IMR-90 (cell line): ENCODE measurements around the gene NKAIN2. TPM values are rescaled to one million over a fixed set of nuclear protein-coding genes. Genes with fewer than 3 reads are reported as not detected.

Source experiments
- ATAC-seq: fragments of 200-7000 bp; cut with Tn5 transposase; 2 replicates; pipeline ENCODE4 v1.9.1; 2020; ENCODE audit warnings: low read depth, mild to moderate bottlenecking, moderate library complexity
- BruUV-seq: library from RNA; stranded (reverse); fragments of 400-500 nt; replicated peaks from 2 replicates; lab custom pipeline; 2021; lab: Mats Ljungman, UMichigan
- CTCF ChIA-PET: fragments of 300-600 bp; formaldehyde crosslinking; extraction: SDS; loops from one replicate; lab custom pipeline; 2021; ENCODE audit warnings: antibody characterized with exemption; lab: Yijun Ruan, JAX
- POLR2A ChIA-PET: fragments of 300-600 bp; sonication (Branson Sonifier 250); formaldehyde crosslinking; loops from one replicate; lab custom pipeline; 2022; ENCODE audit warnings: antibody characterized with exemption; ENCODE audit not compliant: unreplicated experiment; lab: Charles Lee
- DNase-seq: peaks from one replicate; pipeline ENCODE4 v3.0.0; 2013
- H2AFZ ChIP-seq: replicated peaks from 2 replicates; pipeline ENCODE3; 2013; ENCODE audit warnings: low read length, mild to moderate bottlenecking; ENCODE audit not compliant: poor library complexity
- H2AK5ac ChIP-seq: 2 replicates; pipeline ENCODE4 v1.6.1; 2013; ENCODE audit warnings: low read depth, low read length, inconsistent platforms
- H2AK9ac ChIP-seq: replicated peaks from 2 replicates; pipeline ENCODE3; 2013; ENCODE audit warnings: mild to moderate bottlenecking, low read depth, low read length, moderate library complexity; ENCODE audit not compliant: poor library complexity
- H2BK120ac ChIP-seq: 2 replicates; pipeline ENCODE4 v1.6.1; 2013; ENCODE audit warnings: low read depth, low read length, inconsistent platforms
- H2BK15ac ChIP-seq: 3 replicates; pipeline ENCODE4 v1.6.1; 2013; ENCODE audit warnings: low read depth, low read length, inconsistent platforms
- H2BK20ac ChIP-seq: 2 replicates; pipeline ENCODE4 v1.6.1; 2013; ENCODE audit warnings: low read depth, mild to moderate bottlenecking, inconsistent platforms, low read length, moderate library complexity
- H2BK5ac ChIP-seq: 2 replicates; pipeline ENCODE4 v1.6.1; 2013; ENCODE audit warnings: mild to moderate bottlenecking, low read depth, low read length, inconsistent platforms; ENCODE audit not compliant: poor library complexity, severe bottlenecking
- H3K14ac ChIP-seq: replicated peaks from 2 replicates; pipeline ENCODE4 v1.6.1; 2013; ENCODE audit warnings: low read depth, low read length, inconsistent platforms
- H3K18ac ChIP-seq: 2 replicates; pipeline ENCODE4 v1.6.1; 2013; ENCODE audit warnings: low read depth, low read length, control low read depth
- H3K23ac ChIP-seq: 2 replicates; pipeline ENCODE4 v1.6.1; 2013; ENCODE audit warnings: low read depth, low read length, inconsistent platforms
- H3K27ac ChIP-seq: 2 replicates; pipeline ENCODE4 v1.5.1; 2013; ENCODE audit warnings: mild to moderate bottlenecking, control low read depth, low read length; ENCODE audit not compliant: insufficient read depth
- H3K27me3 ChIP-seq: 2 replicates; pipeline ENCODE4 v1.6.1; 2013; ENCODE audit warnings: low read length; ENCODE audit not compliant: control insufficient read depth, insufficient read depth
- H3K36me3 ChIP-seq: 2 replicates; pipeline ENCODE4 v1.6.1; 2013; ENCODE audit warnings: low read length, mixed read lengths; ENCODE audit not compliant: control insufficient read depth, insufficient read depth
- H3K4ac ChIP-seq: 2 replicates; pipeline ENCODE4 v1.6.1; 2013; ENCODE audit warnings: low read depth, low read length, inconsistent platforms
- H3K4me1 ChIP-seq: 2 replicates; pipeline ENCODE4 v1.6.1; 2013; ENCODE audit warnings: low read length, mixed read lengths; ENCODE audit not compliant: control insufficient read depth, insufficient read depth
- H3K4me2 ChIP-seq: 2 replicates; pipeline ENCODE4 v1.6.1; 2013; ENCODE audit warnings: low read depth, mild to moderate bottlenecking, control low read depth, low read length, moderate library complexity
- H3K4me3 ChIP-seq: 2 replicates; pipeline ENCODE4 v1.5.1; 2013; ENCODE audit warnings: low read depth, mild to moderate bottlenecking, control low read depth, low read length, moderate library complexity; ENCODE audit not compliant: insufficient read depth
- H3K56ac ChIP-seq: 2 replicates; pipeline ENCODE4 v1.6.1; 2013; ENCODE audit warnings: low read length, inconsistent platforms; ENCODE audit not compliant: insufficient read depth; ENCODE audit errors: extremely low read depth
- H3K79me1 ChIP-seq, 2 experiments: 2 replicates each; pipeline ENCODE4 v1.6.1; 2013; ENCODE audit warnings: low read length in 2 of 2, inconsistent platforms in 1 of 2, low read depth in 1 of 2
- H3K9ac ChIP-seq: 2 replicates; pipeline ENCODE4 v1.6.1; 2013; ENCODE audit warnings: low read depth, low read length, control low read depth
- H3K9me1 ChIP-seq: 2 replicates; pipeline ENCODE4 v1.6.1; 2013; ENCODE audit warnings: low read length, inconsistent platforms; ENCODE audit not compliant: insufficient read depth
- H3K9me3 ChIP-seq: 2 replicates; pipeline ENCODE4 v1.6.1; 2013; ENCODE audit warnings: low read length; ENCODE audit not compliant: control insufficient read depth, insufficient read depth
- H4K20me1 ChIP-seq: 2 replicates; pipeline ENCODE4 v1.6.1; 2013; ENCODE audit warnings: low read length, inconsistent platforms; ENCODE audit not compliant: insufficient read depth
- H4K5ac ChIP-seq: 2 replicates; pipeline ENCODE4 v1.6.1; 2013; ENCODE audit warnings: mild to moderate bottlenecking, low read depth, low read length, control low read depth
- H4K8ac ChIP-seq, 2 experiments: 2 replicates each; pipeline ENCODE4 v1.6.1; 2013; ENCODE audit warnings: low read depth in 2 of 2, low read length in 2 of 2, control low read depth in 1 of 2, inconsistent platforms in 1 of 2
- H4K91ac ChIP-seq: 2 replicates; pipeline ENCODE4 v1.6.1; 2013; ENCODE audit warnings: low read depth, low read length, inconsistent platforms; ENCODE audit not compliant: insufficient read depth
- CEBPB ChIP-seq: IDR thresholded peaks from 2 replicates; pipeline ENCODE4 v1.6.1; 2012; ENCODE audit warnings: low read depth, low read length, improper control_type of control experiment
- CHD1 ChIP-seq: IDR thresholded peaks from 2 replicates; pipeline ENCODE4 v1.6.1; 2012; ENCODE audit warnings: low read depth, low read length, improper control_type of control experiment
- ELK1 ChIP-seq: fragments of 150-350 bp; IDR thresholded peaks from 2 replicates; pipeline ENCODE4 v1.6.1; 2016; ENCODE audit warnings: low read depth, mild to moderate bottlenecking, low read length, moderate library complexity, borderline replicate concordance
- FOS ChIP-seq: fragments of 150-350 bp; IDR thresholded peaks from 2 replicates; pipeline ENCODE4 v1.6.1; 2016; ENCODE audit warnings: low read depth, low read length
- MXI1 ChIP-seq: IDR thresholded peaks from 2 replicates; pipeline ENCODE4 v1.6.1; 2012; ENCODE audit warnings: low read depth, mild to moderate bottlenecking, low read length, moderate library complexity, borderline replicate concordance
- NFE2L2 ChIP-seq: fragments of 150-350 bp; IDR thresholded peaks from 2 replicates; pipeline ENCODE4 v1.6.1; 2016; ENCODE audit warnings: low read depth, mild to moderate bottlenecking, low read length
- POLR2A ChIP-seq: IDR thresholded peaks from 2 replicates; pipeline ENCODE4 v1.6.1; 2012; ENCODE audit warnings: mild to moderate bottlenecking, low read depth, low read length
- RCOR1 ChIP-seq: IDR thresholded peaks from 2 replicates; pipeline ENCODE4 v1.6.1; 2012; ENCODE audit warnings: mild to moderate bottlenecking, low read length, improper control_type of control experiment; ENCODE audit not compliant: insufficient replicate concordance
- RFX5 ChIP-seq: IDR thresholded peaks from 2 replicates; pipeline ENCODE4 v1.8.0; 2012; ENCODE audit warnings: low read depth, mild to moderate bottlenecking, low read length, moderate library complexity
- USF2 ChIP-seq: fragments of 150-350 bp; IDR thresholded peaks from 2 replicates; pipeline ENCODE4 v1.6.1; 2017; ENCODE audit warnings: mild to moderate bottlenecking, antibody characterized with exemption, low read length, low read depth
- WGBS, 2 experiments: methylation state at CpG; one replicate each; pipeline versions ENCODE4 v1.1.5 to v1.1.7; 2013; ENCODE audit warnings: missing lambda C conversion rate in 2 of 2; ENCODE audit not compliant: insufficient read length in 1 of 2; ENCODE audit errors: extremely low coverage in 2 of 2; 5-methylcytosine and 5-hydroxymethylcytosine counted together
- dilution Hi-C: fragments of 300-500 bp; cut with HindIII; formaldehyde crosslinking; loops from one replicate; pipeline ENCODE4 v1.14.3; 2018; ENCODE audit warnings: low sequenced_read_pairs; ENCODE audit not compliant: unreplicated experiment
- in situ Hi-C: fragments of 300-500 bp; cut with MboI; formaldehyde crosslinking; loops from 3 replicates; pipeline ENCODE4 v1.14.3; 2019; ENCODE audit warnings: low sequenced_read_pairs, inconsistent platforms, mixed read lengths
- intact Hi-C: fragments of 100-400 bp; cut with micrococcal nuclease; formaldehyde crosslinking; loops from 2 replicates; pipeline ENCODE4 v1.10.0; 2022
- polyA plus RNA-seq, 3 experiments: library from polyadenylated mRNA; depleted of rRNA; stranded (reverse); fragments of >200 nt; gene quantifications; 2 replicates each; pipeline ENCODE4 v1.2.3, GENCODE V29; 2012; ENCODE audit warnings: low replicate concordance in 1 of 3
- total RNA-seq: library from RNA; depleted of rRNA; stranded (reverse); fragments of >200 nt; gene quantifications from 2 replicates; pipeline ENCODE4 v1.2.3, GENCODE V29; 2012

The NKAIN2 gene
- total and polyA plus RNA-seq, 2 of the 4 experiments (the other 2 are of a cell fraction): not detected

- in situ Hi-C loops: no loop called here
- H2BK120ac ChIP-seq: no peak overlapping the region
- no peak for TF ChIP-seq ELK1
- TF ChIP-seq USF2: no peak
- no peak for TF ChIP-seq RCOR1
- no peak for TF ChIP-seq FOS
- no peak for TF ChIP-seq CHD1
- no peak for TF ChIP-seq POLR2A
- TF ChIP-seq MXI1: no peak
- TF ChIP-seq NFE2L2: no peak
- TF ChIP-seq RFX5: no peak
- no peak for TF ChIP-seq CEBPB
- ChIA-PET POLR2A (no interaction called here), CTCF (no interaction called here)
- no peaks in the 10 kb centered on the region for H3K79me1 ChIP-seq
- no peak overlapping the region for H4K5ac ChIP-seq
- no peak overlapping the region for H2BK5ac ChIP-seq
- dilution Hi-C loops: no loop called here
- no peak overlapping the region for H3K4me3 ChIP-seq
- no TSS peak for BruUV-seq
- H4K20me1 ChIP-seq: no peaks in the 10 kb centered on the region
- no peak overlapping the region for H3K14ac ChIP-seq
- H3K9me1 ChIP-seq: no peaks in the 10 kb centered on the region
- no peaks in the 10 kb centered on the region for H3K36me3 ChIP-seq
- H3K4me2 ChIP-seq: no peak overlapping the region
- WGBS, 2 experiments: no CpG with 5 or more reads among the region's 3 CpGs
- no peak overlapping the region for H2BK20ac ChIP-seq
- no peak overlapping the region for H4K91ac ChIP-seq
- 0 out of 2 replicates have a peak, but pooled peaks cover 1% of the 10 kb centered on the region for H3K9me3 ChIP-seq
- no peak overlapping the region for H2BK15ac ChIP-seq
- no peak overlapping the region for H3K18ac ChIP-seq
- intact Hi-C loops: no loop called here
- no peaks in the 10 kb centered on the region for H3K4me1 ChIP-seq
- H4K8ac ChIP-seq: no peak overlapping the region
- H3K4ac ChIP-seq: no peak overlapping the region
- no peak overlapping the region for H2AK5ac ChIP-seq
- no peak overlapping the region for H2AFZ ChIP-seq
- H2AK9ac ChIP-seq: no peak overlapping the region
- DNase-seq (no peak), ATAC-seq (no peak)
- no peaks in the 10 kb centered on the region for H3K27me3 ChIP-seq
- no peak overlapping the region for H3K23ac ChIP-seq
- H3K27ac ChIP-seq: no peak overlapping the region
- no peak overlapping the region for H3K9ac ChIP-seq
- no peak overlapping the region for H3K56ac ChIP-seq
Measured at GRCh38 chr6:124223611-124224345, 420.1 kb downstream of the NKAIN2 start.
